LoVo (cell line): Measurements from ENCODE around the gene UBE2Z.
A peak's percentile ranks its signal among the peaks of the same experiment; 100 is the strongest.
"Not testable (repeated sequence)": the region's sequence is repeated elsewhere in the genome, so short reads cannot be mapped to it uniquely, and the experiment has no call there.

ENCODE experiments used
- DNase-seq: peaks from one replicate; pipeline ENCODE4 v3.0.0-alpha.2; 2016; ENCODE audit warnings: low spot score

Gene UBE2Z

DNA sequence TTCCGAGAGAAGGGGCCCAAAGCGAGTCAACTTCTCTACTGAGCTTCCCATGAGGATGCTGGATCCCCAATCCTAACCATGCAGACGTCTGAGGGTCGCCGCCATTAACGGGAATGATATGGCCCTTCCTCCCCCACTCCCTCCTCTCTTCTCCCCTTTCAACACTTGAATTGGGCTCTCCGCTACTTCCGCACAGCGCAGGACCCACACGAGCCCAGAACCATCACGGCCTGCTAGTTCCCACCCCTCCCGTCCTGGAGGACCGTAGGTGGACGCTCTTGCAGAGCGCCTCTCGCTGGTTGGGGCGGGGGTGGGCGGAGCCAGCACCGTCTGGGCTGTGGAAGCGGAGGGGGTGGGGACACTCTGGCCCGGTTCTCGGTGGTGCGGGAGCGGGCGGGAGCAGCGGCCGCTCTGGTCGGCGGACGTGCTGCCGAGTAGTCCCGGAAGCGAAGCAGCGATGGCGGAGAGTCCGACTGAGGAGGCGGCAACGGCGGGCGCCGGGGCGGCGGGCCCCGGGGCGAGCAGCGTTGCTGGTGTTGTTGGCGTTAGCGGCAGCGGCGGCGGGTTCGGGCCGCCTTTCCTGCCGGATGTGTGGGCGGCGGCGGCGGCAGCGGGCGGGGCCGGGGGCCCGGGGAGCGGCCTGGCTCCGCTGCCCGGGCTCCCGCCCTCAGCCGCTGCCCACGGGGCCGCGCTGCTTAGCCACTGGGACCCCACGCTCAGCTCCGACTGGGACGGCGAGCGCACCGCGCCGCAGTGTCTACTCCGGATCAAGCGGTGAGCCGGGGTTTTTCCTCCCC, at the start of gene UBE2Z:
UBE2Z (plus strand) TSS at position 361 of the 797 bp plus-strand sequence; CDS start at position 458, 97 bp downstream.
- peak; percentile 85 for DNase-seq

DNA sequence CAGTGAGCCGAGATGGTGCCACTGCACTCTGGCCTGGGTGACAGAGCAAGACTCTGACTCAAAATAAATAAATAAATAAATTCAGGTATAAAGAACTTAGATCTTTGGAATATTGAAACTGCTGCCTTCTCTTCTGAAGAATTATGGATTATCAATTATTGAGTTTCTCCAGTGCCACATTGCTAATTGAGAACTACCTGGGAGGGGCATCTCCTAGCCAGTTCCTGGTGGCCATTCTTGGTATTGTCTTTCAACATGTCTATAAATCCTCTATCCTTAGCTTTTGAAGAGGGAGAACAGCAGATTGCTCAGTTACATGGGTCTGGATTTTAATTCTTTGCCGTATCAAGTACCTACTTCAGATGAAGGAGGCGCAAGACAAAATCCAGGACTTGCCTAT, 48.2 kb upstream of the UBE2Z start:
- DNase-seq, result no peak

- DNase-seq, result no peak
Observed at GRCh38 chr17:48860456-48860855, 47.8 kb upstream of the UBE2Z start.

DNA sequence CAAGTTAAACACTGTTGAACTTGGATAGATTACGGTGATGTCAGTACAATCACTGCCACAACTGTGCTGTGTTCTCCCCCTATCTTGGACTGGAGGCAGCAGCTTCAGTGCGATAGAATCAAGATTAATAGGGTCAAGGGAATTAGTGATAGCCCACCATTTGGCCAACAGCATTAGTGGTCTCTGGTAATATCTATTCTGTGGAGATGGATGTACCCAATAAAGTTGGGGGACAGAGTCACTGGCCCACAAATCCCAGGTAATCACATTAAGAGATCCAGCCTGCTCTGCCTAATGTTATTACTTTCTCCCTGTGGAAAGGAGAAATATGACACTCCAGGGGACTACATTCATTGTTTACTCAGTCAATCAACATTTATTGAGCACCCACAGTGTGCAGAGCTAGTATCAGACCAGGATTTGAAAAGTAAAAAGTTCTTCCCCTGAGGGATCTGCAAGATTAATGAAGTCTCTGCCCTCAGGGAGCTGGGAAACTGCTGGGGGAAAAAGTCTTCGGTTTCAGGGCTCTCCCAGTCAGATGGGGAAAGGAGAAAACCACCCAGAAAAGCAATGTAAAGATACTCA, 39.2 kb upstream of the UBE2Z start:
- DNase-seq, result no peak

GRCh38 chr17:48869821-48870318, 38.3 kb upstream of the UBE2Z start:
- DNase-seq, result peak; percentile 32

DNA sequence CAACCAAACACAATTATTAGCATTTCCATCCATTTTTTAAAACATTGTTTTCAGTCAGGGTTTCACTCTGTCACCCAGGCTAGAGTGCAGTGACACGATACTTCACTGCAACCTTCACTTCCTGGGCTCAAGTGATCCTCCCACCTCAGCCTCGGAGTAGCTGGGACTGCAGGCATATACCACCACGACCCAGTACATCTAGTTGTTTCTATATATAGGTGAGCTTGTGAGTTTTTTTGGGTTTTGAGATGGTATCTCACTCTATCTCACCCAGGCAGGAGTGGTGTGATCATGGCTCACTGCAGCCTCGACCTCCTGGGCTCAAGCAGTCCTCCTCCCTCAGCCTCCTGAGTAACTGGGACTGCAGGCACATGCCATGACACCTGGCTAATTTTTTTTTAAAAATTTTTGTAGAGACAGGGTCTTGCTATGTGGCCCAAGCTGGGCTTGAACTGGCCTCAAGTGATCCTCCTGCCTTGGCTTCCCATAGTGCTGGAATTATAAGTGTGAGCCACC, 37.1 kb upstream of the UBE2Z start:
- no peak for DNase-seq

DNA sequence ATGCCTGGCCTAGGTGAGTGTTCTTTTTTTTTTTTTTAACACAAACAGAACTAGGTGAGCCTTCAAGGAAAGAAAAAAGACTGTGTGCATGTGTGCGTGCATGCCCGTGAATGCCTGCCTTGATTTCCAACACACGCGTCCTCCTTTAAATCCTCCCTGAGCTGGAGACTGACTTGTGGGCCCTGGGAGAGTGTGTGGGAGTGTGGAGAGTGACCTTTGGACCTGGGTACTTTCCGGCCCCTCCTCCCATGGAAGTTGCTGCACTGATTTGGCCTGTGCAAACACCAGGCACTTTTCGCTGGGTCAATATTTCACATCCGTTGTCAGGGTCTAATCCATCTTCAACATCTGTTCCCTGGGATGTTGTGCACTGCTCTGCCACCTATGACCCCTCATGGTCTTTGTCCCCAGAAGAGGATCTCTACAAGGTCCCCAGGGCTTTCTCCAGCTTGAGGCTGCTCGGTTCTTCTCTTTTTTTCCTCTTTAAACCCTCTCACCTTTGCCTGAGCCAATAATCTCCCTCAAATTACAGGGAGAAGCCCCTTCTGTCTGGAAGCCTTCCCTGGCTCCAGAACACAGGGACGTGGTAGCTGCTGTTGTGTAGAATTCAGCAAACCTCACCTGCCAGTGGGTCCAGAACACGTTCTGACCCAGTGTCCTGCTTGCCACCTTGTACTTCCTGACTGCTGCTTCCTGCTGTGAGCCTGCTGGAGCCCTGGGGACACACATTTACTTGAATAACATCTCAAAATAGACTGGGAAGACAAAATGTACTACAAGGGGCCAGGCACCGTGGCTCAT, 36.5 kb upstream of the UBE2Z start:
- peak; percentile 74 for DNase-seq

- DNase-seq, result not testable (repeated sequence)
Observed at GRCh38 chr17:48872409-48872808, 35.8 kb upstream of the UBE2Z start.

DNA sequence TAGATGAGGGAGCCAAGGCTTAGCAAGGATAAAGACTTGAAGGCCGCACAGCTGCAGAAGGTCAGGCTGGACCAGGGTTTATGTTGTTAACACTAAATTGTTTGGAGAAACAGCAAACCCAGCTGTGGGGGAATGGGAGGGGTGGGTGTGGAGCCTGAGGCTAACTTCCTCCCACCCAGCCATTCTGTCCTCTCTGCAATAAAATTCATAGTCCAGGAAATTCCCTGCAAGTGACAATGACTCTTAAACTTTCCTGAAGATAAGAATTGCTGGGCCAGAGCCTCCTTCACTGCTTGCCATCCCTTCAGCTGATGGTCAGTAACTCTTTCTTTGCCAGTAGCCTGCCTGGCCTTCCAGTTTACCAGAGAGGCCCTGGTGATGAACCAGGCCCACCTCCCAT, 35.0 kb upstream of the UBE2Z start:
- DNase-seq, result peak; percentile 20

DNA sequence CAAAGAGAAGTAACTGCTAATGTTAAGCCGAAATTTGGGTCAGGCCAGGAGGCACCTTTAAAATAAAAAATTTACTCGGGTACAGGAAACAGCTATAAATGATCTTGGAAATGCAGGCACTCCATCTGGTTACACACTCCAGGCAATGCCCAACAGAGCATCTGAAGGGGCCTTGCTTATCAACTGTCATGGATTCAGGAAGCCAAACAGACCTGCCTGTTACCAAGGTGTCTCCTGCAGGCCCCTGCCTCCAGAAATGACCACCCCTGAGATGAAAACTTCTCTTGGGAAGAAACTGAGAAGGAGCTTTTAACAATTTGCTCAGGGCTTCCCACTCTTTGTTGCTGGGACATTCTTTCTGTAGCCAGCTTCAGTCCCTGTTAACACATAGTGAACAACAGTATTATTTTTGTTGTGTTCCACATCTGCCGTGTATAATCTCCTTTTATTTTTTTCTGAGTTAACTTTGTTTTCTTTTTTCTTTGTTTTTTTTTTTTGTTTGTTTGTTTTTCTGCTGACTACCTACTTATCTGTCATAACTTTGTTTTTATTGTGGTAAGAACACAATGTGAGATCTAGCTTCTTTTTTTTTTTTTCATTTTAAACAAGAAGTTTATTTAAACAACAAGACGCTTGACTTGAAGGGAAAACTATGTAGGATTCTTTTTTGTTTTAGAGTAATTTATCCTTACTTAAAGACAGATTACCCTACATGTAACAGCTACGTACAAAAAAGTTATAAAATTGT, 34.3 kb upstream of the UBE2Z start:
- DNase-seq, result no peak

- DNase-seq, result peak; percentile 75
Observed at GRCh38 chr17:48878920-48879898, 29.0 kb upstream of the UBE2Z start.

- no peak for DNase-seq
Observed at GRCh38 chr17:48882272-48882671, 25.9 kb upstream of the UBE2Z start.

GRCh38 chr17:48883171-48883570, 25.0 kb upstream of the UBE2Z start:
- no peak for DNase-seq

GRCh38 chr17:48890086-48890485, 18.1 kb upstream of the UBE2Z start:
- DNase-seq, result no peak

GRCh38 chr17:48892940-48893645, 15.1 kb upstream of the UBE2Z start:
- DNase-seq, result no peak

GRCh38 chr17:48893646-48894508, 14.3 kb upstream of the UBE2Z start:
- DNase-seq, result no peak

GRCh38 chr17:48894886-48895285, 13.3 kb upstream of the UBE2Z start:
- DNase-seq, result no peak

DNA sequence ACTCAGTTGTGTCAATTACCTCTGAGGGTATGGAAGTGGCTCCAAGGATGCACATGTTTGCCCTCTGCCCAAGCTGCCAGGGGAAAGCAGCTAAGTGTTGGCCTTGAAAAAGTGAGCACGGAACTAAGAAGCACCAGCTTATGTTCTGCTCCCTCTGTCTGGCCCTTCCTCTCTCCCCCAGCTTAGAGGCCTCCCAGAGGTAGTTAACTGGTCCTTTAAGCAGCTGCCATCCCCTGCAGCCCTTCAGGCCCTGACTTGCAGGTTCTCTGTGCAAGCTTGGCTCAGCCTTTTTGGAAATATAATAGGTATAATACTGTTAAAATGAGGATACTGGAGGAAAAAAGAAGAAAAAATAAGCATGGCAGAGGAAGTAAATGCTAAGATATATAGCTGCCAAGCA, 7.0 kb upstream of the UBE2Z start:
- DNase-seq, result no peak

DNA sequence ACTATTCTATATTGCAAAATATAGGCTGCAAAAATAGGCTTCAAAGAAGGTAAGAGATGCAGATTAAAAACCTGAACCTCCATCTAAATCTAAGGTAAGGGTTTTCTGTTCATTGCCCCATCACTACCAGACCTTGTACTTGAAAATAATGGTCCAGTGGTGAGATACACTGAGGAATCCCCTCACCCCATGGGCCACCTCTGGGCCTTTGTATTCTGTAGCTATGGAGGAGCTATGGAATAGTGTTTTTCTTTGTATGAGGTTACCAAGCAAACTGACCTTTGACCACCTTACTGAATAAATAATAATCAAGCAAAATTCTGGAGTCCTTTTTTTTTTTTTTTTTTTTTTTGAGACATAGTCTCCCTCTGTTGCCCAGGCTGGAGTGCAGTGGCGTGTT, 4.8 kb upstream of the UBE2Z start:
- no peak for DNase-seq
